ENCODE measurements around the gene GRIP1.

Gene GRIP1

GRCh38 chr12:66428870-66429269 is 250.0 kb downstream of the GRIP1 start:
- DNase-seq: no peak

- DNase-seq: no peak
Measured at GRCh38 chr12:66428261-66428660, 250.6 kb downstream of the GRIP1 start.

GRCh38 chr12:66426696-66427095 is 252.2 kb downstream of the GRIP1 start:
- no peak for DNase-seq

GRCh38 chr12:66423266-66423665 is 255.6 kb downstream of the GRIP1 start:
- no peak for DNase-seq

GRCh38 chr12:66418908-66419307 is 260.0 kb downstream of the GRIP1 start:
- no peak for DNase-seq

- DNase-seq: no peak
Measured at GRCh38 chr12:66417217-66417616, 261.7 kb downstream of the GRIP1 start.

- peak; percentile 63 for DNase-seq
Measured at GRCh38 chr12:66409195-66409871, 269.5 kb downstream of the GRIP1 start.

- no peak for DNase-seq
Measured at GRCh38 chr12:66405395-66405794, 273.5 kb downstream of the GRIP1 start.

- DNase-seq: no peak
Measured at GRCh38 chr12:66403746-66404145, 275.1 kb downstream of the GRIP1 start.

GRCh38 chr12:66399911-66400306 is 279.0 kb downstream of the GRIP1 start:
- DNase-seq: no peak

GRCh38 chr12:66398931-66399910 is 279.7 kb downstream of the GRIP1 start:
- DNase-seq: no peak

- DNase-seq: no peak
Measured at GRCh38 chr12:66397574-66398290, 281.1 kb downstream of the GRIP1 start.

GRCh38 chr12:66393890-66394289 is 285.0 kb downstream of the GRIP1 start:
- peak; percentile 11 for DNase-seq

GRCh38 chr12:66392266-66392915 is 286.5 kb downstream of the GRIP1 start:
- DNase-seq: no peak

GRCh38 chr12:66388517-66388916 is 290.4 kb downstream of the GRIP1 start:
- no peak for DNase-seq

GRCh38 chr12:66387117-66387516 is 291.8 kb downstream of the GRIP1 start:
- DNase-seq: no peak

- DNase-seq: no peak
Measured at GRCh38 chr12:66380769-66381535, 297.9 kb downstream of the GRIP1 start.

- no peak for DNase-seq
Measured at GRCh38 chr12:66379616-66380015, 299.3 kb downstream of the GRIP1 start.

- DNase-seq: no peak
Measured at GRCh38 chr12:66375560-66375959, 303.3 kb downstream of the GRIP1 start.

- DNase-seq: no peak
Measured at GRCh38 chr12:66371982-66372381, 306.9 kb downstream of the GRIP1 start.

- DNase-seq: no peak
Measured at GRCh38 chr12:66367015-66367667, 311.7 kb downstream of the GRIP1 start.

Measured in CD4-positive, alpha-beta T cell treated with Interleukin-12 subunit alpha and Interleukin-12 subunit beta, for 1 hour (primary cell).